Liver (tissue), 9 donors: ENCODE measurements around the gene TSSK1B. TPM values are rescaled to one million over a fixed set of nuclear protein-coding genes. Genes with fewer than 3 reads are reported as not detected.

Experiments used
- DNase-seq: peaks from one replicate; pipeline ENCODE4 v3.0.0-alpha.2; 2017; ENCODE audit warnings: low spot score
- H3K27ac ChIP-seq, 2 donors: one replicate each; pipeline ENCODE4 v1.7.0; 2013; ENCODE audit warnings: inconsistent platforms in 2 of 2, low read length in 2 of 2, control low read depth in 1 of 2, low read depth in 1 of 2, mild to moderate bottlenecking in 1 of 2
- H3K27me3 ChIP-seq, 4 donors: one replicate each; pipeline versions ENCODE4 v1.6.1 to v1.7.0; 2013; ENCODE audit warnings: low read length in 3 of 4, inconsistent platforms in 1 of 4, mild to moderate bottlenecking in 1 of 4, moderate library complexity in 1 of 4; ENCODE audit not compliant: control insufficient read depth in 4 of 4, insufficient read depth in 4 of 4
- H3K36me3 ChIP-seq, 4 donors: one replicate each; pipeline versions ENCODE4 v1.6.1 to v1.7.0; 2013; ENCODE audit warnings: low read length in 3 of 4, mild to moderate bottlenecking in 3 of 4, low read depth in 1 of 4, moderate library complexity in 1 of 4; ENCODE audit not compliant: control insufficient read depth in 4 of 4, insufficient read depth in 3 of 4
- H3K4me1 ChIP-seq, 4 donors: one replicate each; pipeline versions ENCODE4 v1.6.1 to v1.7.0; 2013; ENCODE audit warnings: low read length in 3 of 4, mild to moderate bottlenecking in 3 of 4, moderate library complexity in 1 of 4; ENCODE audit not compliant: control insufficient read depth in 4 of 4, insufficient read depth in 4 of 4
- H3K4me3 ChIP-seq, 3 donors: one replicate each; pipeline versions ENCODE4 v1.6.1 to v1.7.0; 2013; ENCODE audit warnings: low read length in 3 of 3, control low read depth in 1 of 3, low read depth in 1 of 3, mild to moderate bottlenecking in 1 of 3
- H3K9ac ChIP-seq, 2 donors: one replicate each; pipeline ENCODE4 v1.7.0; 2013; ENCODE audit warnings: low read length in 2 of 2, mild to moderate bottlenecking in 2 of 2, moderate library complexity in 2 of 2, control low read depth in 1 of 2, low read depth in 1 of 2
- H3K9me3 ChIP-seq, 4 donors: one replicate each; pipeline versions ENCODE4 v1.6.1 to v1.7.0; 2013; ENCODE audit warnings: low read length in 3 of 4; ENCODE audit not compliant: control insufficient read depth in 4 of 4
- EGR1 ChIP-seq, 2 donors: IDR thresholded peaks; 2 replicates each; pipeline ENCODE4 v1.6.1; 2016 to 2018; ENCODE audit warnings: antibody characterized with exemption in 2 of 2, low read depth in 2 of 2
- FOXA1 ChIP-seq: IDR thresholded peaks from 2 replicates; pipeline ENCODE4 v1.6.1; 2016; ENCODE audit warnings: antibody characterized with exemption
- FOXA2 ChIP-seq: IDR thresholded peaks from 2 replicates; pipeline ENCODE4 v1.6.1; 2016; ENCODE audit warnings: antibody characterized with exemption
- GABPA ChIP-seq, 2 donors: IDR thresholded peaks in 1 of 2; conservative IDR thresholded peaks in 1 of 2; 2 replicates each; pipeline ENCODE4 v1.6.1; 2016; ENCODE audit warnings: antibody characterized with exemption in 2 of 2, mild to moderate bottlenecking in 1 of 2, moderate library complexity in 1 of 2
- HNF4A ChIP-seq, 2 donors: conservative IDR thresholded peaks; 2 replicates each; pipeline ENCODE4 v1.6.1; 2016; ENCODE audit warnings: antibody characterized with exemption in 2 of 2, mild to moderate bottlenecking in 2 of 2
- HNF4G ChIP-seq: IDR thresholded peaks from 2 replicates; pipeline ENCODE4 v1.6.1; 2016; ENCODE audit warnings: antibody characterized with exemption
- JUND ChIP-seq, 2 donors: IDR thresholded peaks; 2 replicates each; pipeline ENCODE4 v1.6.1; 2016; ENCODE audit warnings: antibody characterized with exemption in 2 of 2
- NR2F2 ChIP-seq: IDR thresholded peaks from 2 replicates; pipeline ENCODE4 v1.6.1; 2016; ENCODE audit warnings: antibody characterized with exemption
- RAD21 ChIP-seq, 2 donors: IDR thresholded peaks; 2 replicates each; pipeline ENCODE4 v1.6.1; 2016; ENCODE audit warnings: antibody characterized with exemption in 2 of 2, mild to moderate bottlenecking in 2 of 2
- RXRA ChIP-seq, 2 donors: IDR thresholded peaks; 2 replicates each; pipeline ENCODE4 v1.6.1; 2017 to 2018; ENCODE audit warnings: antibody characterized with exemption in 2 of 2, mild to moderate bottlenecking in 1 of 2
- SP1 ChIP-seq: IDR thresholded peaks from 2 replicates; pipeline ENCODE4 v1.6.1; 2018; ENCODE audit warnings: antibody characterized with exemption, mild to moderate bottlenecking
- YY1 ChIP-seq: IDR thresholded peaks from 2 replicates; pipeline ENCODE4 v1.6.1; 2016; ENCODE audit warnings: antibody characterized with exemption, mild to moderate bottlenecking
- WGBS: extraction: QIAGEN DNeasy Blood & Tissue Kit; methylation state at CpG from one replicate; pipeline ENCODE4 v1.1.7; 2013; 5-methylcytosine and 5-hydroxymethylcytosine counted together
- polyA plus RNA-seq, 2 donors: library from polyadenylated mRNA; stranded (reverse) in 1 of 2; unstranded in 1 of 2; fragments of 200-250 nt in 1 of 2; fragments of >200 nt in 1 of 2; fragmentation: Nextera tagmentation in 1 of 2; extraction: Ambion mirVana in 1 of 2; gene quantifications; one replicate each; pipeline versions ENCODE4 v1.2.1 to v1.2.3, GENCODE V29; 2013 to 2015
- total RNA-seq, 2 donors: library from RNA; depleted of rRNA; stranded (reverse); fragments of >200 nt; gene quantifications; one replicate each; pipeline ENCODE4 v1.2.3, GENCODE V29; 2014
- TF ChIP-seq, protein P1 (sequence below): fragments of 150-350 bp; IDR thresholded peaks from 2 replicates; pipeline ENCODE4 v1.5.1; 2017; ENCODE audit warnings: improper control_type of control experiment, low read depth, low read length; ENCODE audit not compliant: missing input control
- TF ChIP-seq, protein P2 (sequence below): IDR thresholded peaks from 2 replicates; pipeline ENCODE4 v1.6.1; 2016; ENCODE audit warnings: antibody characterized with exemption
- TF ChIP-seq, protein P3 (sequence below): IDR thresholded peaks from 2 replicates; pipeline ENCODE4 v1.6.1; 2016; ENCODE audit warnings: antibody characterized with exemption
- TF ChIP-seq, protein P4 (sequence below): IDR thresholded peaks from 2 replicates; pipeline ENCODE4 v1.6.1; 2016; ENCODE audit warnings: antibody characterized with exemption
- donor health status: healthy.
- donor health status: healthy.
- donor health status: healthy.
- donor health status: healthy.
- donor health status: healthy.

Gene TSSK1B
- total and polyA plus RNA-seq, 4 donors: not detected

DNA sequence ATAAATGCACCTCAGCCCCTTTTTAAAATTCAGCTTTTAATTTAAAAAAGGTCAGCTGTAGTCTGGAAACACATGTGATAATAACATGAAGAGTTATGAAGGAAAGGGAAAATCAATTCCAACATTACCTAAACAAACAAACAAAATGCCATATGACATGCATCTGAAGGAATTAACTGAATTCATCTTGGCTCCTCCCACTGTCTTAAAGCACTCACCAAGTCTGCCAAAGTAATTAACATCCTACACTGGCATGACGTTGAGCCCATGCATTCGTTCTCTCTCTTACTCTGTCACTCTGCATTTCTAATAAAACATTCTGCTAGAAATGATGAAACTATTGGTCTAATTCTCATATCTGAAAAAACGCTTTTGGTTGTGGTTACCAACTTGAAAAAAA is 37.7 kb downstream of the TSSK1B start:
- no peak overlapping the region for H3K4me3 ChIP-seq
- TF ChIP-seq EGR1 (IDR thresholded peaks at IDR 0.05; ENCODE audit: low read depth in 2 of 2): no peak
- no peak for TF ChIP-seq FOXA2
- TF ChIP-seq HNF4G: no peak
- TF ChIP-seq JUND (IDR thresholded peaks at IDR 0.05): no peak
- TF ChIP-seq, protein P1, sequence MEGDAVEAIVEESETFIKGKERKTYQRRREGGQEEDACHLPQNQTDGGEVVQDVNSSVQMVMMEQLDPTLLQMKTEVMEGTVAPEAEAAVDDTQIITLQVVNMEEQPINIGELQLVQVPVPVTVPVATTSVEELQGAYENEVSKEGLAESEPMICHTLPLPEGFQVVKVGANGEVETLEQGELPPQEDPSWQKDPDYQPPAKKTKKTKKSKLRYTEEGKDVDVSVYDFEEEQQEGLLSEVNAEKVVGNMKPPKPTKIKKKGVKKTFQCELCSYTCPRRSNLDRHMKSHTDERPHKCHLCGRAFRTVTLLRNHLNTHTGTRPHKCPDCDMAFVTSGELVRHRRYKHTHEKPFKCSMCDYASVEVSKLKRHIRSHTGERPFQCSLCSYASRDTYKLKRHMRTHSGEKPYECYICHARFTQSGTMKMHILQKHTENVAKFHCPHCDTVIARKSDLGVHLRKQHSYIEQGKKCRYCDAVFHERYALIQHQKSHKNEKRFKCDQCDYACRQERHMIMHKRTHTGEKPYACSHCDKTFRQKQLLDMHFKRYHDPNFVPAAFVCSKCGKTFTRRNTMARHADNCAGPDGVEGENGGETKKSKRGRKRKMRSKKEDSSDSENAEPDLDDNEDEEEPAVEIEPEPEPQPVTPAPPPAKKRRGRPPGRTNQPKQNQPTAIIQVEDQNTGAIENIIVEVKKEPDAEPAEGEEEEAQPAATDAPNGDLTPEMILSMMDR: no peak
- WGBS: 85% methylated on average over 3 of the region's 3 CpGs
- no peaks in the 10 kb centered on the region for H3K4me1 ChIP-seq
- DNase-seq: no peak
- no peaks in the 10 kb centered on the region for H3K27me3 ChIP-seq
- H3K9ac ChIP-seq: no peak overlapping the region
- H3K36me3 ChIP-seq: no peaks in the 10 kb centered on the region
- H3K27ac ChIP-seq: no peak overlapping the region
- H3K9me3 ChIP-seq: no peaks in the 10 kb centered on the region

DNA sequence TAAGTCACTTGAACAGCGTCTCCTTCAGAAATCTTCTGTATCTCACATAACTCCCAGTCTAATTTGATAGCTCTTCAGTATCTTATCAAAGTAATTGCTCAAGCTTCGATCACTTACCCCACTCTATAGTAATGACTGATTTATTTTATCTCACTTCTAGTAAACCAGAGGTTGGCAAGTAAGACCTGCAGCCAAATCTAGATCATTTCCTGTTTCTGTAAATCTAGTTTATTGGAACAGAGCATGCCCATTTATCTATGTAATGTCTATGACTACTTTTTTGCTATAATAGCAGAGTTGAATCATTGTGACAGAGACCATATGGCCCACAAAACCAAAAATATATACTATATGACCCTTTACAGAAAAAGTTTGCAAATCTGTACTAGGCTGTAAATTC is 40.1 kb downstream of the TSSK1B start:
- Histone ChIP-seq H3K9me3 (no peaks in the 10 kb centered on the region), H3K36me3 (no peaks in the 10 kb centered on the region), H3K4me3 (no peak overlapping the region), H3K4me1 (no peaks in the 10 kb centered on the region), H3K9ac (no peak overlapping the region), H3K27ac (no peak overlapping the region), H3K27me3 (no peaks in the 10 kb centered on the region)
- 84% methylated on average over 2 of the region's 2 CpGs for WGBS
- TF ChIP-seq RAD21 (IDR thresholded peaks at IDR 0.05) (no peak), NR2F2 (no peak), SP1 (no peak)
- TF ChIP-seq, protein P2, sequence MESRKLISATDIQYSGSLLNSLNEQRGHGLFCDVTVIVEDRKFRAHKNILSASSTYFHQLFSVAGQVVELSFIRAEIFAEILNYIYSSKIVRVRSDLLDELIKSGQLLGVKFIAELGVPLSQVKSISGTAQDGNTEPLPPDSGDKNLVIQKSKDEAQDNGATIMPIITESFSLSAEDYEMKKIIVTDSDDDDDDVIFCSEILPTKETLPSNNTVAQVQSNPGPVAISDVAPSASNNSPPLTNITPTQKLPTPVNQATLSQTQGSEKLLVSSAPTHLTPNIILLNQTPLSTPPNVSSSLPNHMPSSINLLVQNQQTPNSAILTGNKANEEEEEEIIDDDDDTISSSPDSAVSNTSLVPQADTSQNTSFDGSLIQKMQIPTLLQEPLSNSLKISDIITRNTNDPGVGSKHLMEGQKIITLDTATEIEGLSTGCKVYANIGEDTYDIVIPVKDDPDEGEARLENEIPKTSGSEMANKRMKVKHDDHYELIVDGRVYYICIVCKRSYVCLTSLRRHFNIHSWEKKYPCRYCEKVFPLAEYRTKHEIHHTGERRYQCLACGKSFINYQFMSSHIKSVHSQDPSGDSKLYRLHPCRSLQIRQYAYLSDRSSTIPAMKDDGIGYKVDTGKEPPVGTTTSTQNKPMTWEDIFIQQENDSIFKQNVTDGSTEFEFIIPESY: no peak
- DNase-seq: no peak

DNA sequence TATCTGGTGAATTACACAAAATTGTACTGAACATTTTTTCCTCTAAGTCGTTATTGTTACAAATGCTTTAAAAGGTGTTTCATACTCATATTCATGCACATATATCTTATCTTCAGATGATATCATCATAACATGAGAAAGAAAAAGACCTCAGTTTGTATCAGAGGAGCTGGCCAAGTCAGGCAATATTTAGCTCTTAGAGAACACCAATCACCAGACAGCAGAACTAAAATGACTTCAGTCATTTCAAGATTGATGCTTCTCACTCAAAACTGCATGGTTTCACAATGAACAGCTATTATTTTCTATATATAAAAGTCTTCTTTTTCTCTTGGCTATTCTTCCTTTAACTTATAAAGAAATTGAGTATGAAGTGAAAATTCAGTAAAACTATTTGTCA is 44.6 kb downstream of the TSSK1B start:
- Histone ChIP-seq H3K27me3 (no peaks in the 10 kb centered on the region), H3K4me3 (no peak overlapping the region), H3K4me1 (no peaks in the 10 kb centered on the region), H3K27ac (no peak overlapping the region), H3K36me3 (peaks cover 0 to 2% (median 0%) of the 10 kb centered on the region in 4 donors), H3K9me3 (no peaks in the 10 kb centered on the region), H3K9ac (no peak overlapping the region)
- 86% methylated on average over 1 of the region's 1 CpG for WGBS
- no peak for DNase-seq
- TF ChIP-seq YY1: no peak
- no peak for TF ChIP-seq RAD21 (IDR thresholded peaks at IDR 0.05)
- no peak for TF ChIP-seq EGR1 (IDR thresholded peaks at IDR 0.05; ENCODE audit: low read depth in 2 of 2)
- no peak for TF ChIP-seq NR2F2
- TF ChIP-seq, protein P3, sequence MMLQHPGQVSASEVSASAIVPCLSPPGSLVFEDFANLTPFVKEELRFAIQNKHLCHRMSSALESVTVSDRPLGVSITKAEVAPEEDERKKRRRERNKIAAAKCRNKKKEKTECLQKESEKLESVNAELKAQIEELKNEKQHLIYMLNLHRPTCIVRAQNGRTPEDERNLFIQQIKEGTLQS: no peak
- no peak for TF ChIP-seq GABPA (IDR thresholded peaks at IDR 0.05 in 1 of 2, conservative IDR thresholded peaks at IDR 0.05 in 1 of 2)
- TF ChIP-seq FOXA2: no peak
- TF ChIP-seq, protein P4, sequence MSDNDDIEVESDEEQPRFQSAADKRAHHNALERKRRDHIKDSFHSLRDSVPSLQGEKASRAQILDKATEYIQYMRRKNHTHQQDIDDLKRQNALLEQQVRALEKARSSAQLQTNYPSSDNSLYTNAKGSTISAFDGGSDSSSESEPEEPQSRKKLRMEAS: no peak
- no peak for TF ChIP-seq HNF4A (conservative IDR thresholded peaks at IDR 0.05)
- no peak for TF ChIP-seq RXRA (IDR thresholded peaks at IDR 0.05)
- TF ChIP-seq FOXA1: no peak
